Hippocampal formation (tissue), 2 donors: ENCODE data around the gene MSMP.

ENCODE experiments used
- DNase-seq, 2 donors: peaks; one replicate each; lab custom pipeline; 2025; lab: John Stamatoyannopoulos, UW

The MSMP gene, protein sequence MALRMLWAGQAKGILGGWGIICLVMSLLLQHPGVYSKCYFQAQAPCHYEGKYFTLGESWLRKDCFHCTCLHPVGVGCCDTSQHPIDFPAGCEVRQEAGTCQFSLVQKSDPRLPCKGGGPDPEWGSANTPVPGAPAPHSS

DNA sequence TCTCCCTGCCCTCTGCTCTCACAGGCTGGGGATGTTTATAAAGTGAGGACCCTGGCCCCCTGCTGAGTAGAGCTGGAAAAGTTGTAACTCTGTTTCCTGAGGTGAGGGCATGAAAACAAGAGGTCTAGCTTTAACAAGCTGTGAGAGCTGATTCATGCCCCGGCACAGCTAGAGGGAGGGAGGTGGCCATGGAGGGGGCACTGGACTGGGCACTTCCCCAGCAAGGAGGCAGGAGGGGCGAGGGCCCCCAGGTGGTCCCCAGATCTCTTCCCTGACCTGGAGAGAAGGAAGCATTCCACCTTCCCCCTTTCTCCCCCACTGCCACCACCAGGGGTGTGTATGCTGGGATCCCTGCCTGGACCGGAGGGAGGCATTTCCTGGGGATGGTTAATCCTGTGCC is at the start of gene MSMP:
Gene MSMP (minus strand): TSS at position 13 of the 400 bp plus-strand sequence. CDS start 147 bp downstream, outside the sequence.
- no peak for DNase-seq

DNA sequence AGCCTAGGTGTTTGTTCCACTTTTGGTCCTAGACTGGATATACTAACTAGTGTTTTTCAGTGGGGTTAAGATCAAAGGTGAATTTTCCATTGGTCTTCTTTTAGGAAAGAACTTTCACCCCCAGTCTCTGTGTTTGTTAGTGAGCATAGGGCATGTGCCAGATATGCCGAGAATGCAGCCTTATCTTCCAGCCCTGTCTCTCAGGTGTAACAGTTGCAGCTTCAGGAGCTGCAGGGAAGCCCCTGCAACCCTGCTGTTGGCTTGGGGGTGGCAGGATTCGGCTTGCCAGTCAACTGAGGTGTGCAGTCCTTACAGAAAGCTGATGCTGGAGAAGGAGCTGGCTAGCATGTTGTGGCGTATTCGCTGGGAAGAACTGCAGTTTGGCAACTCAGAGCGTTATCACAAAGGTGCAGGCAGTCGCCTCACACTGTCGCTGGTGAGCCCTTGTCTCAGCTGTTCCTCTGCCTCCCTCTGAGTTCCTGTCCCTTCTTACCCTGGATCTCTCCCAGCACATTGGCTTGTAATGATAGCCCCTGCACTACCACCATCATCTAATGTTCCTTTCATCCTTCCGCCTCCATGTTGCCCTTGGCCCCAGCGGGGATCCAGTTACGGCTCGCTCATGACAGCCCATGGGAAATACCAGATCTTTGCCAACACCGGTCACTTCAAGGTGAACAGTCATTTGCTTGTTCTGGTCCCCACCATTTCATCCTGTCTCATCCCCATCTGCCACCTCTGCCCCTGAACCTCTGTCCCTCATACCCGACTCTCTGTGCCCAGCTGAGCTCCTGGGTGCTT is 47.5 kb upstream of the MSMP start:
- DNase-seq: no peak

DNA sequence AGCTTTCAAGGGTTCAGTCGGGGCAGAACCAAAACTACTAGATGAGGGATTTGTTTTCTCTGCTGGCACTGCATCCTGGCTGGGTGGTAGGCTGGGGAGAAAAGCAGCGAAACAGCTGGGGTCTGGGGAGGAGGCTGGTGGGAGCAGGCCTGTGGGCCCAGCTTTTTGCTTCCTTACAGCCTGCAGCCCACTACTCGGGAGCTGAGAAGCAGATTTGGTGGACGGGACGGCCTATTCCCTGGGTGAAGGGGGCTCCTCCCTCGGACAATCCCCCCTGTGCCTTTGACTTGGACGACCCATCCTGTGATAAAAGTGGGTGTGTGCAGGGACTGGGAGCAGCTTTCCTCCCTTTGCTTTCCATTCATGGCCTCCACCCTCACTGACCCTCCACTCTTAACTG is 46.5 kb upstream of the MSMP start:
- DNase-seq: no peak

DNA sequence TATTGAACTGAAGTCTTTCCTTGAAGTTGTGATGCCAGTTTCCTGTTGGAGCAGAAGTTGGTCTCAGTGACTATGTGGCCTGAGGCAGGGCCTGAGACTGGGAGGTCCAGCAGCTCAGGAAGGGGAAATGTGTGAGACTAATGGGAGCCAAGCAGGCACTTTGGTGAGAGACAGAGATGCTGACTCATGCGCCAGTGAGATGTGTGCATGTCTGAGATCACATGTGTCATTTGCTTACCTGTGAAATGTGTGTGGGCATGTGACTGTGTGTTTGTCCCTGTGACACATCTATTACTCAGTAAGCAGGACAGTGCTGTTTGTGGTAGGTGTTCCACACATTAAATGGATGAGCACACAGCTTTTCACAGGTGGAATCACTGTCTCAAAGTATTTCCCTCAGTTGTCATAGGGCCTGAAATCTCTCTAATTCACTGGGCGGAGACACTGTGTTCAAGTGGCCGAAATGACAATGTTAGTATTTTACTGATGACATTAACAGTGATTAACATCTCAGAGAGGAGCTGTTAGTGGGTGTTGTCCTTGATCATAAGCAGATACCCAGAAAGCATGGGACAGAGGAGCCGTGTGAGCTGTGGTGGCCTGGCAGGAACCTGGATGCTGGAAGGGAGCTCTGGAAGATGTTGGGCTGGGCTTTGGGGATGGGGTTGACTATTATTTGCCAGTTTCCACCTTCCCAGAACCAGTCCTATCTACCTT is 44.7 kb upstream of the MSMP start:
- DNase-seq: no peak

DNA sequence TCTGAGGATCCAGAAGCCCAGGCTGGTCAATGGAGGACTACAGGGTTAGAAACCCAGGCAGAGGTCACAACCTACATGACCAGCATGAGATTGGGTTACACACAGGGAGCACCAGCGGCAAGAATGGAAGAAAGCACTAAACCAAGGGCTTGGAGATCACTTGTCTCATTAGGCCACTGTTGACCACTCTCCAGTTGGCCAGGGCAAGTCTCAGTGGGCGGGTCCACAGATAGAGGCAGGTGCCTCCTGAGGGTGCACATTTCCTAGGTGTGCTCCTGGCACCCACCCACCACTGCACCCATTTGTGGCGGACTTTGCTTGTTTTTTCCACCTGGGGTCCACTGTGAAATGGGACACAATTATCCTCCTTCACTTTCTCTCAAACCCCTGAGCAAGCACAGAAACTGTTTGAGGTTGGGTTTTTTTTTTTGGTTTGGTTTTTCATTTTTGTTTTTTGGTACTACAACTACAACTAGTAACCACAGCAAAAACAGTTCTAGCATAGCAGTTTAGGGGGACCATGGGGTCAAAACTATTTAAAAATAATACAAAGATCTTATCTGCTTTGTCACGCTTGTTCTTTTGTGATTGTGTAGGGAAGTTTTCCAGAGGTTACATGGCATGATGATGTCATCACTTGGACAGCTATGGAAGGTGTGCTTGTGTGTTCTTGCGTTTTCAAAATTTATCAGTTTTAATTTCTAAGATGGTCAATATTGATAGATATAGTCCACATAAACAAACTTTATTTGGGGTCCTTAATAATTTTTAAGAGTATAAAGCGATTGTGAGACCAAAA is 43.4 kb upstream of the MSMP start:
- DNase-seq: no peak

DNA sequence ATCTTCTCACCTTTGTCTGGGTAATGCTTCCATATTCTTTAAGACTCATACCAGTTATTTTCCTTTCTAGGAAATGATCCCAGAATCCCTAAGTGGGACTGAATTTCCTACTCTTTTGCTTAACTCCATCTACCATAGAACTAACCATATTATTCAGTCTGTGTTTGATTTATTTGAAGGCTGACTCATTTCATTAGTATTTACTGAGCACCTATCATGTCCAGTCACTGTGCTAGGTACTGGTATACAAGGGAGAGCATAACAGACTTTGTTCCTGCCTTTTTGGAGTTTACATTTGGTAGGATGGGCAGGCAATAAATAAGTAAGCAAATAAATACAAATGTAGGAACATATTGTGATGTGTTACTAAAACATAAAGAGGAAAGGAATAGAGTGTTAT is 41.6 kb upstream of the MSMP start:
- DNase-seq: no peak

DNA sequence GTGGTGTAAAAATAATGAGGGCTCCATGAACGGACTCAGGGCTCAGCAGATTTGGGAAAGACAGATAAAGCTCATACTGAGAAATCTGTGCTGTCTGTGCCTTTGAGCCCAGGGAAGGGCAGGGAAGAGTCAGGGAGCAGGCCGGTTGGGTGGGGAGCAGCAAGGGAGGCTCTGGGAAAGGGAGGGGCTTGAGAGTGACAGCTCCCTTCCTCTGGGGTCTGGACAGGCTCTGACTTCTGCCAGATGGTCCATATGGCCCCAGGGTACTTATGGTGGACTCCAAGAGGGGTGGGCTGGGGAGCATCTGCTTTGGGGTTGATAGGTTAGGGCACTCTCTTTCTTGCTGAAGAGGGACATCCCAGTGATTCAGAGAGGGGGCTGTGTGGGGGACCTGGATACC is 39.4 kb upstream of the MSMP start:
- DNase-seq: no peak

DNA sequence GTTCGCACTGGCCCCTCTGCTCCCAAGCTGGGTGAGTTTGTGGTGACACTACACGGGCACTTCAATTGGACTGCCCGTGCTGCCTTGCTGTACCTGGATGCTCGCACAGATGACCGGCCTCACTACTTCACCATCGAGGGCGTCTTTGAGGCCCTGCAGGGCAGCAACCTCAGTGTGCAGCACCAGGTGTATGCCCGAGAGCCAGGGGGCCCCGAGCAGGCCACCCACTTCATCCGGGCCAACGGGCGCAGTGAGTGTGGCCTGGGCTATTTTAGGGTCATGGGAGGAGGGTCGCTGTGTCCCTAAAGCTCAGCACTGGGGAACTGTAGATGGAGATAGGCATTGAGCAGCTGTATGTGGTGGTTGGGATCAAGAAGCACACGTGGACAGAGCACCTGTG is 38.8 kb upstream of the MSMP start:
- DNase-seq: no peak

DNA sequence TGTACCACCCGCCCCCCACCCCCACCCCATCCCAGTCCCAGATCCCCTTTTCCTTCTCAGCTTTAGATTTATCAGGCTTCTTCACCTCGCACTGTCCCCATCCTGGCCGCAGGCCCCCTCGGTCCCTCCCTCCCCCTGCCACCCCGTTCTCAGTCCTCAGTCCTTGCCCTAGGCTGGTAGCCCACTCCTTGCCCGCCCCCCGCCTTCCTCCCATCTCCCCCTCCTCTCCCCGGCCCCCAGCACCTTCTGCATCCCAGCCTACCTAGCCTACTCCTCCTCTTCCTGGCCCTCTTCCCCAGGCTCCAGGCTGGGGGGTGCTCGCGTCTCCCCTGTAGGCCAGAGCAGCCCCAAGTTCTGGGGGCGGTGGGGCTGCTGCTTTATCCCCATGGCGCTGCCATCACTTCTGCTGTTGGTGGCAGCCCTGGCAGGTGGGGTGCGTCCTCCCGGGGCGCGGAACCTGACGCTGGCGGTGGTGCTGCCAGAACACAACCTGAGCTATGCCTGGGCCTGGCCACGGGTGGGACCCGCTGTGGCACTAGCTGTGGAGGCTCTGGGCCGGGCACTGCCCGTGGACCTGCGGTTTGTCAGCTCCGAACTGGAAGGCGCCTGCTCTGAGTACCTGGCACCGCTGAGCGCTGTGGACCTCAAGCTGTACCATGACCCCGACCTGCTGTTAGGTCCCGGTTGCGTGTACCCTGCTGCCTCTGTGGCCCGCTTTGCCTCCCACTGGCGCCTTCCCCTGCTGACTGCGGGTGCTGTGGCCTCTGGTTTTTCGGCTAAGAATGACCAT is 38.1 kb upstream of the MSMP start:
- DNase-seq: no peak

DNA sequence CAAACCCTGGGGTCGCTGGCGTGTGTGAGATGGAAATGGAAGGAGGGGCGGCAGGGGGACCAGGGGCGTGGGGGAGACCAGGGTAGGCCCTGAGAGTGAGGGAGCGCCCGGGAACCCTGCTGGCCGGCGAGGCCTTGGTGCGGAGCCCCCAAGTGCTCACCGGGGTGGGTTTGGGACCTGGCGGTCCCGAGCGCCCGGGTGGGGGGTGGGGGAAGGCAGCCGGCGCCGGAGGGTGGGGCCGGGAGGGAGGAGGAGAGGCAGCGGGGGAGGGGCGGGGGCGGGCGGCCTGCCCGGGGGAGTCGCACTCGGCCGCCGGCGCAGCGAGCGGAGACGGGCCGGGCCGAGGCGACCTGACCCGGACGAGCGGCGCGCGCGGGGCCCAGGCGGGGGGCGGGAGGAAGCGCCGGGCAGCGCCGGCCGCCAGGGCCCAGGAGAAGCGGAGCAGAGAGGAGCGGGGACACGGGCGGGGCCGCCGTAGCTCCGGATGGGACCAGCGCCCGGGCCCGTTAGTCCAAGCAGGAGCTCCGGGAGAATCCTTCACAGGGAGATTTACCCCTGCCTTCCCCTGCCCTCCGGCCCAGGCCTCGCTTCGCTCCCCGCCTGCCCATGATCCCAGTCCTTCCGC is 37.3 kb upstream of the MSMP start, which contains the start of gene NPR2:
Gene NPR2 (plus strand): TSS at position 295 of the 625 bp plus-strand sequence. CDS start 818 bp downstream, outside the sequence.
- DNase-seq: peak in 1 of 2 donors; percentile 7

DNA sequence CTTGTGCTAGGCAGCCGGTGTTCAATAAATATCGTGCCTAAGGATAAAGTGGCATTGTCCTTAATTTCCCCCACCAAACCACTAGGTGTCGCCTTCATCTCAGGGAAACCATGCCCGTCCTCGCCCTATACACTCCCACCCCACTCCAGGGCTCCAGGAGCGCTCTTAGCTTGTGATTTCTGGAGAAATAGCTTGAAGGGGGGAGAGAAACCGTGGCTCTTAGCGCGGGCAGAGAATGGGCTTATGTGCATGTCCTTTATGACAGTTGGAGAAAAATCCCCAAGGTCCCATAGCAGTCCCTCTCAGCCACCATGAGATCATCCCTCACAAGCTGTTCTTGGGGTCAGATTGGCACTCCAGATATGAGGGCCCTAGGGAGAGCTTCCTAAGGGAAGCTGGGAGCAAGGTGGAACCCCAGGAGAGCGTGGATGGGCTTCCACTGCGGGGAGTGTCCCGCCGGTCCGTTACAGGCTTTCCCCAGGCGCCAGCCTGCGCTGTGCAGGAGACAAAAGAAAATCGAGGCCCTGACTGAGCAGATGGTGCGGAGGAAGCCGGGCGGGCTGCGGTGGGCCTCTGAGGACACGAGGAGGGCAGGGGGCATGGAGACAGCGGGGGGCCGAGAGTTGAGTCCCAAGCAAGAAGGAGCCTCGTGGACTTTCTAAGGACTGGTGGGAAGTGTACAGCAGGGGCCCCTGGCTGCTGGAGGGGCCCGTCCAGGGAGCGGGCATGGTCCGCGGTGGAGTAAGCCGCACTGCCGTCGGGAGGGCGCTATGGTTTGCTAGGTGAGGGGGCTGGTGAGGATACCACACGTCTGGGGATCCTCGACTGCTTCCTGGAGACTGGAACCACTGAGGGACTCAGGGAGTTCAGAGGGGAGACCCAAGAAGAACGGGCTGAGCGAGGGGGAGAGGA is 36.6 kb upstream of the MSMP start:
- peak; percentile 48 to 78 for DNase-seq

DNA sequence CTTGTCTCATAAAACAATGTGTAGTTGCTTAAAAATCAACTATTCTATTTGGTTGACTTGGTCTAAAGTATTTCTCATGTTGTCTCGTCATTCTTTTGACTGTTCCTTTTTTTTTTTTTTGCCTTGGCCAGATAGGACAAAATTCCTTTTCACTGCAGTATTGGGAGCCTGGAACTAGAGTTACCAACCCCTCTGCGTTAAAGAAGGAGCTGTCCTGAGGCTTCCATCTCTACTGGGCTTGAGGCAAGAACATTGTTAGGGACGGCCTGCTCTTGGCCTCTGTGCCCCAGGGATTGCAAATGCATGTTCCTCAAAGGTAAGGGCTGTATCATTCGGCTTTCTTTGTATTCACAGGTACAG is 35.9 kb upstream of the MSMP start:
- no peak for DNase-seq

DNA sequence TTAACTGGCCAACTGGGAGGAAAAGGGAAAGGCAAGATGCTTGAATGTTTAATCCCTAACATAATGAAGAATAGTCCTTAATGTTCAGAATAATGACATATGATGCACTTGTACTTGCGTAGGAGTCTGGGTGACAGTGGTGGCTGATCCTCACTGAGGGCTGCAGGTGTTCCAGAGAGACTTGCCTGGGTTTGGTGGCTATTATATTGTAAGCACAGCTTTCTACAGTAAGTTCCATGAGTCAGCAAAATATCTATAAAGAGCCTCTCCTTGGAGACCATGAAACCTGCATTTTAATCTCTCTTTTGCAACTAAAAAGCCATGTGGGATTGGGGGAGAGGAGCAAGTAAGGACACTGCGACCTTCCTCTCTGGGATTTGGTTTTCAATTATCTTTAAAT is 35.5 kb upstream of the MSMP start:
- DNase-seq: no peak

DNA sequence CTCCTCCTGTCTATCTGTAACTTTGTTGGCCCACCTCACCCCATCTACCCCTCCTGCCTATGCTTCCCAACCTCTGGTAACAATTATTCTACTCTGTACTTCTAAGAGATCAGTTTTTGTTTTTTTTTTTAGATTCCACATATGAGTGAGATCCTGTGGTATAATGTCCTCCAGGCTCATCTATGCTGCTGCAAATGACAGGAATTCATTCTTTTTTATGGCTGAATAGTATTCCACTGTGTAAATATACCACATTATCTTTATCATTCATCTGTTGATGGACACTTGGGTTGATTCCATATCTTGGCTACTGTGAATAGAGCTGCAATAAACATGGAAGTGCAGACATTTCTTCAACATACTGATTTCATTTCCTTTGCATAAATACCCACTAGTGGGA is 29.3 kb upstream of the MSMP start:
- no peak for DNase-seq

DNA sequence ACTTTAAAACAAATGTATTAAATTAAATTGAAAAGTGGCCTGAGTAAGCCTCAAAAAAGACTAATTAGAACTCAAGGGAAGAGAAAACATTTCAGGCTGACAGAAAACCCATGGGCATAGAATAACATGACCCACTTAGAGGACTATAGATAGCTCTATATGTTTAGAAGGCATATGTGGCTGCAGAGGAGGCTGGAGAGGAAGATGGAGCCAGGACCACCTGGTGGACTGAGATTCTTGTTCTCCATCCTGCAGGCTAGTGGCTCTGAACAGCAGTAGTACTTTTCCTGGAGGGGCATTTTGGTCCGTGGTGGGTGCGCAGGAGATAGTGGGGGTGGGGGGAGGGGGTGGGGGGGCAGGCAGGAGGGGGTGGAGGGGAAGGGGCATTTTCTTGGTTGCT is 27.0 kb upstream of the MSMP start:
- DNase-seq: no peak

DNA sequence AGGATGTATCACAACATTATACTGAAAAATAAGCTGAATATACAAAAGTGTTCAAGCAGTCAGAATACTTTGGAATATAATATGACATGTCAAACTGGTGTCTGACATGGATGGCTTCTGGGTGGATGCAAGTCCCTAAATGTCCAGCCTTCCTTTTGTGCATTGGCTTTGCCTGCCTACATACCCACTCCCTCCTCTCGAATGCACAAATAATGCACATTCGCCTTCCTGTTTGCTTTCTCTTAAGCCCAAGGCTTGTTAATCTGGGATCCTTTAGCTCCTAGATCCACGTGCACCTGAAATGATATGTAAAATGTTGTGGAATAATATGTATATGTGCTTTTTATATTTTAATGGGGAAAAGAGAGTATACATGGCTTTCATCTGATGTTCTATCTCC is 24.4 kb upstream of the MSMP start:
- no peak for DNase-seq

DNA sequence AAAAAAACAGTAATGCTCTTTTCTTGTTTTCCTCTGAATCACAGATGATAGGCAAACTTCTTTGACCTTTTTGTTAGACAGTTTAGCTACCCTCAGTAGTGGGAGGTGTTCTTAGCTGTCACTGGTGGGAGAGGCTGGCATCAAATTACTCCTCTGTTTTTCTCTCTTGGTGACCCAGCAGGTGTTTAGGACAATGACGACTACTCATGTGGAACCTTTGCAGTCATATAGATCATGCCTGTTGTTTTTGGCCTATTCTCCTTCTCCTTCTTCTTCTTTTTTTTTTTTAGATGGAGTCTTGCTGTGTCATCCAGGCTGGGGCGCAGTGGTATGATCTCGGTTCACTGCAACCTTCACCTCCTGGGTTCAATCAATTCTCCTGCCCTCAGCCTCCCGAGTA is 21.9 kb upstream of the MSMP start:
- DNase-seq: no peak

DNA sequence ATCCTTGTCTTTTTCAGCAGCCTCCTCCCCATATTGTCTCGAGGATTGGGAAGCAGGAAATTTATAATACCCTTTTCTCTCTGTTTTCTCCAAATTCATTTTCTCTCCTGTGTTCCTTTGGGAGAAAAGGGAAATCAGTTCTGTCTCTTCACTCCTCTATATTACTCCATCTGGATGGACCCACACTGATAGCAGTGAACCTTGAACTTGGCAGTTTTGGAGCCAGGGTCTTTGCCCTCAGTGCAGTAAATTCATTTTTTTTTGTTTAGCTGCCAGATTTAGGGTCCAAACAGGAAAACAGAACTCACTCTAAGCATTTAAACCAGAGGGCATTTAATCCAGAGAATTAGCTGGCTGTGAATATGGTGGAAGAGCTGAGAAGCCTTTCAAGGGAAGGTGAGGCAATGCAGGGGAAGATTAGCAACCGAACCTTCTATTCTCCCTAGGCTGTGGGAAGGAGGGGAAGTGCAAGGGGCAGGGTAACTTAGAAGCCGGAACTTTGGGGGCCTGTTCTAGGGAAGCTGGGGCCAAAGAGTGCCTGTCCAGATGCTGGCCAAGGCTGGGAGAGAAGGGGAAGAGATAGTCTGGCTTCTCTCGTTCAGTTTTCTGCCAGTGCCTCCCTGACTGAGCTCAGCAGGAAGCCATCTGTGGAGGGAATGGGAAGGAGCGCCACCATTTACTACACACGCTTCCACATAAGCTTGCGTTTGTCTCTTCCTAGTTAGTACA is 21.0 kb upstream of the MSMP start:
- peak; percentile 10 to 25 for DNase-seq

DNA sequence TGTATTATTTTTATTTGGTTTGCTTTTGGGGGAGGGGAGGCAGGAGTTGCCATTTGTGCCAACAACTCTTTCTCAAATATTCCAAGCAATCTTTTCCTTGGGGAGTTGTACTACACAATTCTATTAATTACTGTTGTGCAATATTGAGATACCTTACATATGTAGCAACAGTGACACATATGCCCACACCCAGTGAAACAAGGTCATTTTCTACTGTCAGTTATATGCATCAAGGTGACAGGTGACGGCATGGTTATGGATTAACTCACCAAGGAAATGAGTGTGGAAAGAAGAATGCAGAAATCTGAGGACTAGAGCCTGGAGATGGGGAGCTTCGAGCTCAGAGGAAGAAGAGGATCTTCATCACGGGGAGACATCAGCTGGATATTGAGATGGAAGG is 17.9 kb upstream of the MSMP start:
- no peak for DNase-seq
